ENCODE measurements around the gene NR2C2. TPM values are rescaled to one million over a fixed set of nuclear protein-coding genes. Genes with fewer than 3 reads are reported as not detected.

The NR2C2 gene
- total and polyA plus RNA-seq, 9 donors, result 11.4 to 56.7 (median 42.4) TPM

DNA sequence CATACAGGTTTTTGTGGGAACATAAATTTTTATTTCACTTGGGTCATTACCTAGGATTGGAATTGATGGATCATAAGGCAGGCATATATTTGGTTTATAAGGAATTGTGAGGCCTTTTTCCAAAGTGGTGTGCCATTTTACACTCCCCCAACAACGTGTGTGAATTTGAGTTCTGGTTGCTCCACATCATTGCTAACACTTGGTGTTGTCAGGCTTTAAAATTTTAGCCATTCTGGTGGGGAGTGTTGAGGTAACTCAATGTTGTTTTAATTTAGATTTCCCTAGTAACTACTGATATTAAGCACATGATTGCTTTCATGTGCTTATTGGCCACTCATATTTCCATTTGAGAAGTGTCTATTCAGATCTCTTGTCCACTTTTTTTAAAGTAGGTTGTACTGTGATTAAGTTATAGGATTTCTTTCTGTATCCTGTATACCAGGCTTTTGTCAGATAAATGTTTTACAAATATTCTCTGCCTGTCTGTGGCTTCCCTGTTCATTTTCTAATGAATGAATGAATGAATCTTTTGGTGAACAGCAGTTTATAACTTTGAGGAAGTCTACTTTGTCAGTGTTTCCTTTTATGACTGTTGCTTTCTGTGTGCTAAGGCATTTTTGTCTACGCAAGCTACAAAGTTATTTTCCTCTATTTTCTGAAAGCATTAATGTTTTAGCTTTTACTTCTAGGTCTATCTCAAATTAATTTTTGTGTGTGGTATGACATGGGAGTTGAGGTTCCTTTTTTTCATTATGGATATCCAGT, 17.9 kb upstream of the NR2C2 start:
- DNase-seq, result no peak
- H3K36me3 ChIP-seq, result no peaks in the 10 kb centered on the region
- no peaks in the 10 kb centered on the region for H3K27me3 ChIP-seq
- intact Hi-C loops (cut with DNase I), result loop anchor here in 2 of 4 donors (10.0 kb wide), 2 partner anchors 115 to 725 kb away; no protein-coding TSS in a partner anchor
- H3K9me3 ChIP-seq, result no peaks in the 10 kb centered on the region
- H3K27ac ChIP-seq, result no peak overlapping the region
- 74 to 84% (median 78%) methylated on average over 2 of the region's 2 CpGs for WGBS, 3 donors
- TF ChIP-seq EP300 (IDR thresholded peaks at IDR 0.05) (no peak), POLR2A (IDR thresholded peaks at IDR 0.05) (no peak)
- TF ChIP-seq, protein P1, sequence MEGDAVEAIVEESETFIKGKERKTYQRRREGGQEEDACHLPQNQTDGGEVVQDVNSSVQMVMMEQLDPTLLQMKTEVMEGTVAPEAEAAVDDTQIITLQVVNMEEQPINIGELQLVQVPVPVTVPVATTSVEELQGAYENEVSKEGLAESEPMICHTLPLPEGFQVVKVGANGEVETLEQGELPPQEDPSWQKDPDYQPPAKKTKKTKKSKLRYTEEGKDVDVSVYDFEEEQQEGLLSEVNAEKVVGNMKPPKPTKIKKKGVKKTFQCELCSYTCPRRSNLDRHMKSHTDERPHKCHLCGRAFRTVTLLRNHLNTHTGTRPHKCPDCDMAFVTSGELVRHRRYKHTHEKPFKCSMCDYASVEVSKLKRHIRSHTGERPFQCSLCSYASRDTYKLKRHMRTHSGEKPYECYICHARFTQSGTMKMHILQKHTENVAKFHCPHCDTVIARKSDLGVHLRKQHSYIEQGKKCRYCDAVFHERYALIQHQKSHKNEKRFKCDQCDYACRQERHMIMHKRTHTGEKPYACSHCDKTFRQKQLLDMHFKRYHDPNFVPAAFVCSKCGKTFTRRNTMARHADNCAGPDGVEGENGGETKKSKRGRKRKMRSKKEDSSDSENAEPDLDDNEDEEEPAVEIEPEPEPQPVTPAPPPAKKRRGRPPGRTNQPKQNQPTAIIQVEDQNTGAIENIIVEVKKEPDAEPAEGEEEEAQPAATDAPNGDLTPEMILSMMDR (IDR thresholded peaks at IDR 0.05), result no peak
- no peak overlapping the region for H3K4me3 ChIP-seq
- H3K4me1 ChIP-seq (ENCODE audit: insufficient read depth), result no peaks in the 10 kb centered on the region

GRCh38 chr3:14933820-14934425, 13.5 kb upstream of the NR2C2 start:
- no peak for DNase-seq
- TF ChIP-seq POLR2A (IDR thresholded peaks at IDR 0.05), result no peak
- TF ChIP-seq, protein P1 (IDR thresholded peaks at IDR 0.05), result no peak
- no peak for TF ChIP-seq EP300 (IDR thresholded peaks at IDR 0.05)
- WGBS, 3 donors, result 63 to 72% (median 65%) methylated on average over 7 of the region's 7 CpGs

DNA sequence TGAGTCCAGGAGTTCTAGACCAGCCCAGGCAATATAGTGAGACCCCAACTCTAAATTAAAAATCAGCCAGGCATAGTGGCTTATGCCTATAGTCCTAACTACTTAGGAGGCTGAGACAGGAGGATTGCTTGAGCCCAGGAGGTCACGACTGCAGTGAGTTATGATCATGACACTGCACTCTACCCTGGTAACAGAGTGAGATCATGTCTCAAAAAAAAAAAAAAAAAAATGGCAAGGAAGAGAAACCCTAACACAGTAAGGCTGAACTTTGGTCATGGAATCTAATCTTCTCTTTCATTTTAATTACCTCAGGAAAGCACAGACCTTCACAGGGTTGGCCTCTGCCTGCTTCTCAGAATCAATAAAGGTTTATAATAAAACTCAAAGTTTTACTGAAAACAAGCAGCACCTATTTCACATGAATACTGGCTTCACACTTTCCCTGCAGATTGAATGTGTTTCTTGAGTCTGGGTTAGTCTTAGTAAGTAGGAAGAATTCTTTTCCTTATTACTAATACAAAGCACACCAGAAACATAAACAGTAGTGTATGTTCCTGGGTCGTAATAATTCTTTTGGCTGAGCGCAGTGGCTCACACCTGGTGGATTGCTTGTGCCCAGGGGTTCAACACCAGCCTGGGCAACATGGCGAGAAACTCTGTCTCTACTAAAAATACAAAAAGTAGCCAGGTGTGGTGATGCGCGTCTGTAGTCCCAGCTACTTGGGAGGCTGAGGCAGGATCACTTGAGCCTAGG, 11.6 kb upstream of the NR2C2 start:
- no peak overlapping the region for H3K4me3 ChIP-seq
- WGBS, 3 donors, result 87 to 94% (median 90%) methylated on average over 6 of the region's 6 CpGs

More at GRCh38 chr3:14933820-14934425, 13.5 kb upstream of the NR2C2 start:
- Histone ChIP-seq H3K9me3 (no peaks in the 10 kb centered on the region), H3K36me3 (no peaks in the 10 kb centered on the region), H3K4me3 (no peak overlapping the region), H3K4me1 (ENCODE audit: insufficient read depth) (peaks cover 1% of the 10 kb centered on the region), H3K27me3 (no peaks in the 10 kb centered on the region), H3K27ac (no peak overlapping the region)
- intact Hi-C loops (cut with DNase I), result no loop called here

DNA sequence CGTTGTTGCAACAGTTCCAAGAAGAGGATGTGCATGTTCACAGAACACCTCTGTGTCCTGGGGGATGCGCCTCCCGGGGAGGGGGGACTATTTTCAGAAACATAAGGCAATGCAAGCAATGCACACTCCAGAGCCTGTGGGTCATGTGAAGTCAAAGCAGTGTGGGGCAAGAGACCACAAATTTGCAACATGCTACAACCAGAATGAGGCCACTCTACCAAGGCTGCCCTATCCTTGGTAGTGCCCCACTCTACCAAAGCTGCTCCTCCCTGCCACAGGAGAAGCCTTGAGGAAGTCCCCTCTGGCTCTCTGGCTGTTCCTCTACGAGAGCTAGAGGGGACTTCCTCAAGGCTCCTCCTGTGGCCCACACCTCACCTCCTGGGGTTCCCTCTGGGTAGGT, 8.4 kb upstream of the NR2C2 start:
- Histone ChIP-seq H3K4me1 (ENCODE audit: insufficient read depth) (peaks cover 1% of the 10 kb centered on the region), H3K9me3 (no peaks in the 10 kb centered on the region), H3K27ac (no peak overlapping the region), H3K27me3 (no peaks in the 10 kb centered on the region), H3K4me3 (no peak overlapping the region), H3K36me3 (no peaks in the 10 kb centered on the region)
- DNase-seq, result no peak
- intact Hi-C loops (cut with DNase I), result no loop called here
- 79 to 90% (median 85%) methylated on average over 4 of the region's 4 CpGs for WGBS, 3 donors
- no peak for TF ChIP-seq POLR2A (IDR thresholded peaks at IDR 0.05)
- no peak for TF ChIP-seq EP300 (IDR thresholded peaks at IDR 0.05)
- TF ChIP-seq, protein P1 (IDR thresholded peaks at IDR 0.05), result no peak

More for the DNA sequence above, 11.6 kb upstream of the NR2C2 start:
- intact Hi-C loops (cut with DNase I), result no loop called here
- peaks cover 1% of the 10 kb centered on the region for H3K4me1 ChIP-seq (ENCODE audit: insufficient read depth)
- no peaks in the 10 kb centered on the region for H3K9me3 ChIP-seq
- no peaks in the 10 kb centered on the region for H3K27me3 ChIP-seq
- DNase-seq, result no peak
- H3K36me3 ChIP-seq, result no peaks in the 10 kb centered on the region
- TF ChIP-seq POLR2A (IDR thresholded peaks at IDR 0.05) (no peak), EP300 (IDR thresholded peaks at IDR 0.05) (no peak)
- TF ChIP-seq, protein P1 (IDR thresholded peaks at IDR 0.05), result no peak
- no peak overlapping the region for H3K27ac ChIP-seq

Data from ovary (tissue), 9 donors.